PC-9 (cell line): Measurements from ENCODE around the gene PTER. TPM values are rescaled to one million over a fixed set of nuclear protein-coding genes. Genes with fewer than 3 reads are reported as not detected.

Experiments used
- BruUV-seq: library from RNA; stranded (reverse); fragments of 400-500 nt; replicated peaks from 2 replicates; lab custom pipeline; 2021; lab: Mats Ljungman, UMichigan
- CTCF ChIA-PET: fragments of 300-600 bp; sonication (Branson Sonifier 250); formaldehyde crosslinking; loops from one replicate; lab custom pipeline; 2022; ENCODE audit warnings: antibody characterized with exemption; lab: Charles Lee
- POLR2A ChIA-PET: fragments of 300-600 bp; sonication (Branson Sonifier 250); formaldehyde crosslinking; loops from one replicate; lab custom pipeline; 2022; ENCODE audit warnings: antibody characterized with exemption; ENCODE audit not compliant: unreplicated experiment; lab: Charles Lee
- DNase-seq, 2 experiments: peaks; one replicate each; pipeline versions ENCODE4 v3.0.0 to v3.0.0-alpha.2; 2015 to 2022; ENCODE audit warnings: mixed read lengths in 1 of 2
- H2AFZ ChIP-seq: fragments of 200-600 bp; sonication (generic); 2 replicates; pipeline ENCODE4 v1.8.1; 2017; ENCODE audit warnings: antibody characterized with exemption
- H3F3A ChIP-seq: fragments of 200-600 bp; sonication (generic); 2 replicates; pipeline ENCODE4 v1.8.1; 2017; ENCODE audit warnings: antibody characterized with exemption, mild to moderate bottlenecking, low read depth; ENCODE audit not compliant: insufficient read depth
- H3K27ac ChIP-seq: fragments of 200-600 bp; sonication (generic); 2 replicates; pipeline ENCODE4 v1.6.1; 2016; ENCODE audit warnings: mixed run types
- H3K27me3 ChIP-seq: fragments of 200-600 bp; sonication (generic); 2 replicates; pipeline ENCODE4 v1.6.1; 2016; ENCODE audit warnings: low read depth, mixed run types; ENCODE audit not compliant: insufficient read depth
- H3K36me3 ChIP-seq: fragments of 200-600 bp; sonication (generic); 2 replicates; pipeline ENCODE4 v1.6.1; 2016; ENCODE audit warnings: low read depth, mixed run types
- H3K4me1 ChIP-seq: fragments of 200-600 bp; sonication (generic); replicated peaks from 2 replicates; pipeline ENCODE4 v1.6.1; 2016; ENCODE audit warnings: mixed run types; ENCODE audit not compliant: insufficient read depth
- H3K4me2 ChIP-seq: fragments of 200-600 bp; sonication (generic); 2 replicates; pipeline ENCODE4 v1.6.1; 2017; ENCODE audit warnings: mixed run types
- H3K4me3 ChIP-seq: fragments of 200-600 bp; sonication (generic); 2 replicates; pipeline ENCODE4 v1.6.1; 2016; ENCODE audit warnings: mixed run types
- H3K79me2 ChIP-seq: fragments of 200-600 bp; sonication (generic); 2 replicates; pipeline ENCODE4 v1.6.1; 2017; ENCODE audit warnings: low read depth, mixed run types
- H3K9me2 ChIP-seq: fragments of 200-600 bp; sonication (generic); 2 replicates; pipeline ENCODE4 v1.8.1; 2017; ENCODE audit warnings: mild to moderate bottlenecking; ENCODE audit not compliant: insufficient read depth
- H3K9me3 ChIP-seq: fragments of 200-600 bp; sonication (generic); 2 replicates; pipeline ENCODE4 v1.8.1; 2016; ENCODE audit warnings: low read depth; ENCODE audit not compliant: insufficient read depth
- H4K20me1 ChIP-seq: fragments of 200-600 bp; sonication (generic); 2 replicates; pipeline ENCODE4 v1.8.1; 2017; ENCODE audit not compliant: insufficient read depth
- EZH2 ChIP-seq: fragments of 200-600 bp; sonication (generic); IDR thresholded peaks from 2 replicates; pipeline ENCODE4 v1.8.0; 2017; ENCODE audit warnings: antibody characterized with exemption, low read depth
- intact Hi-C: fragments of 100-400 bp; cut with micrococcal nuclease; formaldehyde crosslinking; loops from one replicate; pipeline ENCODE4 v1.10.0; 2022; ENCODE audit not compliant: unreplicated experiment
- total RNA-seq: library from RNA; stranded (reverse); gene quantifications from 2 replicates; pipeline ENCODE4 v1.2.3, GENCODE V29; 2021
- TF ChIP-seq, protein P1 (sequence below): fragments of 200-600 bp; sonication (generic); conservative IDR thresholded peaks from 2 replicates; pipeline ENCODE4 v1.6.1; 2017; ENCODE audit warnings: mixed run types, antibody characterized with exemption, mild to moderate bottlenecking, moderate library complexity

Gene PTER
- total RNA-seq, 1 experiment from 2014 or later: 36.1 TPM

DNA sequence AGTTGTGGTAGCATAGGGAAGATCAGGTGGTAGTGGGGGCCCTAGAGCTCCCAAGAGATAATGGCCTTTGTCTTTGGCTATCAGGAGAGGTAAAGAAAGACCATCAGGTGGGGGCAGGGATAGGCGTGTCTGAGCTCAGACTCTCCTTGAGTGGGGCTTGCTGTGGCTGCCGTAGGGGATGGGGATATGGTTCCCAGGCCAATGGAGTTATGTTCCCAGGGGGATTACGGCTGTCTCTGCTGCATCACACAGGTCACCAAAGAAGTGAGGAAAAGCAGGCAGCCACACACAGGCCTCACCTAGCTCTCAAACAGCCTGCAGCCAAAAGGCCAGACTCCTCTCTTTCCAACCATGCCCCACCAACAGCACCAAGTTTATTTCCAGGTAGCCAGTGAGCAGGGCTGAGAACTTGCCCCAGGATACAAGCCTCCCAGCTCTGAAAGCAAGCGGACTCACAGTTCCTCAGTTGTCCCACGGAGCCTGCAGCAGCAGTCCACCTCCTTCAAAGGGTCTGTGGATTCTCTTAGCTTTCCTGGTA lies 122.5 kb downstream of the PTER start:
- CTCF ChIA-PET: no interaction called here
- H3K27me3 ChIP-seq: no peaks in the 10 kb centered on the region
- intact Hi-C loops: no loop called here
- H3K4me1 ChIP-seq: no peaks in the 10 kb centered on the region
- no peaks in the 10 kb centered on the region for H3K9me2 ChIP-seq
- H3K36me3 ChIP-seq: no peaks in the 10 kb centered on the region
- no TSS peak for BruUV-seq
- H3K27ac ChIP-seq: no peak overlapping the region
- no peak for DNase-seq
- H3F3A ChIP-seq: no peaks in the 10 kb centered on the region
- no peaks in the 10 kb centered on the region for H4K20me1 ChIP-seq
- TF ChIP-seq EZH2: no peak
- TF ChIP-seq, protein P1, sequence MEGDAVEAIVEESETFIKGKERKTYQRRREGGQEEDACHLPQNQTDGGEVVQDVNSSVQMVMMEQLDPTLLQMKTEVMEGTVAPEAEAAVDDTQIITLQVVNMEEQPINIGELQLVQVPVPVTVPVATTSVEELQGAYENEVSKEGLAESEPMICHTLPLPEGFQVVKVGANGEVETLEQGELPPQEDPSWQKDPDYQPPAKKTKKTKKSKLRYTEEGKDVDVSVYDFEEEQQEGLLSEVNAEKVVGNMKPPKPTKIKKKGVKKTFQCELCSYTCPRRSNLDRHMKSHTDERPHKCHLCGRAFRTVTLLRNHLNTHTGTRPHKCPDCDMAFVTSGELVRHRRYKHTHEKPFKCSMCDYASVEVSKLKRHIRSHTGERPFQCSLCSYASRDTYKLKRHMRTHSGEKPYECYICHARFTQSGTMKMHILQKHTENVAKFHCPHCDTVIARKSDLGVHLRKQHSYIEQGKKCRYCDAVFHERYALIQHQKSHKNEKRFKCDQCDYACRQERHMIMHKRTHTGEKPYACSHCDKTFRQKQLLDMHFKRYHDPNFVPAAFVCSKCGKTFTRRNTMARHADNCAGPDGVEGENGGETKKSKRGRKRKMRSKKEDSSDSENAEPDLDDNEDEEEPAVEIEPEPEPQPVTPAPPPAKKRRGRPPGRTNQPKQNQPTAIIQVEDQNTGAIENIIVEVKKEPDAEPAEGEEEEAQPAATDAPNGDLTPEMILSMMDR: no peak
- POLR2A ChIA-PET: no interaction called here
- no peak overlapping the region for H3K4me3 ChIP-seq
- H3K4me2 ChIP-seq: no peak overlapping the region
- no peaks in the 10 kb centered on the region for H3K79me2 ChIP-seq
- no peak overlapping the region for H2AFZ ChIP-seq
- no peaks in the 10 kb centered on the region for H3K9me3 ChIP-seq

DNA sequence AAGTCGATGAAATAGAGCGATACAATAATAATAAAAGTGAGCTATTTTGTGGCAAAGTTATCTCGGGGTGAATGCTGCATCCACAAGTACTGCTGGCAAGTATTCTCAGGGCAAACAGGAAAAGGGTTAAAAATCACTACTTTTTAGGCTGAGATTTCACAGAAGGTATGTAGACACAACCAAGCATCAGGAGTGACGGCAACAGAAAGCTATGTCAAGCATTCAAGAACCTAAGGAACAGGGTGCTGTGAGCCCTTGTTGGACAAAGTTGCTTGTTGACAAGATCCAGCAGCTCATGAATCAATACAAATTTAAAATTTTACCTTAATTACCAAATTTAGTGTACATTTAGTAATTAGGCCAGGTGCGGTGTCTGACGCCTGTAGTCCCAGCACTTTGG lies 126.1 kb downstream of the PTER start:
- Histone ChIP-seq H3K36me3 (no peaks in the 10 kb centered on the region), H3K9me3 (no peaks in the 10 kb centered on the region), H2AFZ (no peak overlapping the region), H3K79me2 (no peaks in the 10 kb centered on the region), H3F3A (no peaks in the 10 kb centered on the region), H4K20me1 (no peaks in the 10 kb centered on the region), H3K27ac (no peak overlapping the region), H3K4me2 (no peak overlapping the region), H3K4me3 (no peak overlapping the region), H3K4me1 (no peaks in the 10 kb centered on the region), H3K27me3 (no peaks in the 10 kb centered on the region), H3K9me2 (no peaks in the 10 kb centered on the region)
- intact Hi-C loops: no loop called here
- TF ChIP-seq, protein P1: no peak
- no peak for TF ChIP-seq EZH2
- POLR2A ChIA-PET: no interaction called here
- no peak for DNase-seq
- BruUV-seq: no TSS peak
- CTCF ChIA-PET: no interaction called here

Other genes starting within 250 kb of the PTER start
- not detected in 2 replicates for gene C1QL3, start 84.9 kb downstream of the PTER start, total RNA-seq